Measurements from ENCODE around the gene SEC23A.

The SEC23A gene

DNA sequence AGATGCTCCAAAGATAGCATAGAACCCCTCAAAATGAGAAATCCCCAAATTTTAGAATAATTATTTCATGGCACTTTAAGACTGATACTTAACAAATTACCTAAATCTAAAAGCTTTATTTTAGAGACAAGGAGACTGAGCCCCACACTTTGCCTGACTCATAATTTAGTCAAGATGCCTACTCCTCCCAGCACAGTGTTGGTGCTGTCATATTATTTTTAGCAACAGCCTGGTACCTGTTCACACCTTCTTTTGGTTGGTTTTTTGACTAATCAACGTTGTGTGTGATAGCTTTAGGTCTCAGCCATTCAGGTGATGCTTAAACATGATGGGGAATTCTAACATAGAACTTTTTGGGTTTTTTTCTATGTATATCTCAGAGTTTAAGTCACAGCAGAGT, 120.2 kb downstream of the SEC23A start:
- DNase-seq: no peak

- no peak for DNase-seq
Measured at GRCh38 chr14:38982278-38982677, 120.8 kb downstream of the SEC23A start.
